Stimulated activated CD4-positive, alpha-beta T cell treated with anti-CD3 and anti-CD28 coated beads, Interleukin-12 subunit alpha, Interleukin-12 subunit beta, amount 100 ng/mL, for 24 hours (primary cell): ENCODE measurements around the gene CASTOR1.

Experiments used
- DNase-seq, 2 experiments: peaks; one replicate each; pipeline ENCODE4 v3.0.0-alpha.2; 2020; ENCODE audit warnings: low read depth in 2 of 2

The CASTOR1 gene

GRCh38 chr22:30245181-30245984, 43.9 kb downstream of the CASTOR1 start:
- peak in 1 of 2 experiments; percentile 41 for DNase-seq

GRCh38 chr22:30244641-30245040, 44.7 kb downstream of the CASTOR1 start:
- DNase-seq = no peak

GRCh38 chr22:30244066-30244465, 45.2 kb downstream of the CASTOR1 start:
- DNase-seq = no peak

- peak in 1 of 2 experiments; percentile 47 for DNase-seq
These were observed 45.6 kb downstream of the CASTOR1 start for GRCh38 chr22:30243661-30244060.

- peak in 1 of 2 experiments; percentile 44 for DNase-seq
These were observed 47.5 kb downstream of the CASTOR1 start for GRCh38 chr22:30241576-30242371.

- peak in 1 of 2 experiments; percentile 41 for DNase-seq
These were observed 48.5 kb downstream of the CASTOR1 start for GRCh38 chr22:30240541-30241417.

- DNase-seq = peak in 1 of 2 experiments; percentile 55
These were observed 49.6 kb downstream of the CASTOR1 start for GRCh38 chr22:30239488-30240405.

GRCh38 chr22:30238661-30239487, 50.4 kb downstream of the CASTOR1 start:
- peak in 1 of 2 experiments; percentile 50 for DNase-seq

- no peak for DNase-seq
These were observed 51.2 kb downstream of the CASTOR1 start for GRCh38 chr22:30238136-30238535.

- DNase-seq = no peak
These were observed 52.4 kb downstream of the CASTOR1 start for GRCh38 chr22:30236875-30237274.

- no peak for DNase-seq
These were observed 53.6 kb downstream of the CASTOR1 start for GRCh38 chr22:30235687-30236170.
